Activated CD8-positive, alpha-beta T cell treated with anti-CD3 and anti-CD28 coated beads for 36 hours (primary cell): ENCODE data around the gene HSDL2. TPM values are rescaled to one million over a fixed set of nuclear protein-coding genes. Genes with fewer than 3 reads are reported as not detected.

Experiments used
- ATAC-seq: fragments of 200-7000 bp; cut with Tn5 transposase; one replicate; pipeline ENCODE4 v1.10.0; 2021; ENCODE audit warnings: mild to moderate bottlenecking, moderate library complexity
- CTCF ChIA-PET: fragments of 350-600 bp; sonication (Branson Sonifier 250); formaldehyde crosslinking; loops from one replicate; lab custom pipeline; 2021; ENCODE audit warnings: antibody characterized with exemption; lab: Charles Lee
- POLR2A ChIA-PET: fragments of 350-600 bp; sonication (Branson Sonifier 250); formaldehyde crosslinking; loops from one replicate; lab custom pipeline; 2021; ENCODE audit warnings: antibody characterized with exemption; lab: Charles Lee
- DNase-seq: peaks from one replicate; pipeline ENCODE4 v3.0.0-alpha.2; 2020
- H3K27ac Mint-ChIP-seq: one replicate; pipeline ENCODE4 v1.8.0; 2021; ENCODE audit warnings: mild to moderate bottlenecking, mixed read lengths
- H3K27me3 Mint-ChIP-seq: one replicate; pipeline ENCODE4 v1.8.0; 2021; ENCODE audit warnings: mixed read lengths
- H3K36me3 Mint-ChIP-seq: one replicate; pipeline ENCODE4 v1.8.0; 2021; ENCODE audit warnings: low read depth, mixed read lengths
- H3K4me1 Mint-ChIP-seq: one replicate; pipeline ENCODE4 v1.8.0; 2021; ENCODE audit warnings: low read depth, mixed read lengths
- H3K4me3 Mint-ChIP-seq: one replicate; pipeline ENCODE4 v1.8.0; 2021; ENCODE audit warnings: mild to moderate bottlenecking, moderate library complexity, mixed read lengths
- H3K9me3 Mint-ChIP-seq: one replicate; pipeline ENCODE4 v1.8.0; 2021; ENCODE audit warnings: mixed read lengths
- CTCF ChIP-seq: fragments of 200-600 bp; IDR thresholded peaks from one replicate; pipeline ENCODE4 v1.8.0; 2022; ENCODE audit warnings: antibody characterized with exemption, mild to moderate bottlenecking
- intact Hi-C: fragments of 100-400 bp; cut with micrococcal nuclease; formaldehyde crosslinking; loops from one replicate; pipeline ENCODE4 v1.10.0; 2022
- total RNA-seq, 2 experiments: library from RNA; stranded (reverse); gene quantifications; one replicate each; pipeline ENCODE4 v1.2.3, GENCODE V29; 2021

Gene HSDL2
- total RNA-seq, 2 experiments from 2014 or later: 24.5 to 25.3 TPM

- DNase-seq: no peak
- POLR2A ChIA-PET: no interaction called here
- no peaks in the 10 kb centered on the region for H3K27me3 Mint-ChIP-seq
- no peak overlapping the region for H3K27ac Mint-ChIP-seq
- no peaks in the 10 kb centered on the region for H3K4me1 Mint-ChIP-seq
- no peak for TF ChIP-seq CTCF
- CTCF ChIA-PET: no interaction called here
- no peak overlapping the region for H3K4me3 Mint-ChIP-seq
- H3K36me3 Mint-ChIP-seq: peaks cover 16% of the 10 kb centered on the region
- intact Hi-C loops: no loop called here
- ATAC-seq: no peak
- peaks cover 12% of the 10 kb centered on the region for H3K9me3 Mint-ChIP-seq
Measured at GRCh38 chr9:112401175-112401815, 21.4 kb downstream of the HSDL2 start.

- Mint-ChIP-seq H3K27ac (no peak overlapping the region), H3K4me3 (no peak overlapping the region), H3K9me3 (peaks cover 2% of the 10 kb centered on the region), H3K27me3 (no peaks in the 10 kb centered on the region), H3K36me3 (peaks cover 13% of the 10 kb centered on the region), H3K4me1 (no peaks in the 10 kb centered on the region)
- DNase-seq: no peak
- ChIA-PET CTCF (no interaction called here), POLR2A (interaction anchor here (1.0 kb wide), 1 partner anchor 14 kb away, joined by 3 read pairs; no protein-coding TSS in a partner anchor)
- ATAC-seq: no peak
- TF ChIP-seq CTCF: no peak
- intact Hi-C loops: no loop called here
Measured at GRCh38 chr9:112403614-112404201, 23.8 kb downstream of the HSDL2 start.

- DNase-seq (no peak), ATAC-seq (no peak)
- peaks cover 13% of the 10 kb centered on the region for H3K36me3 Mint-ChIP-seq
- POLR2A ChIA-PET: no interaction called here
- no peaks in the 10 kb centered on the region for H3K9me3 Mint-ChIP-seq
- intact Hi-C loops: no loop called here
- H3K4me3 Mint-ChIP-seq: no peak overlapping the region
- CTCF ChIA-PET: no interaction called here
- no peak overlapping the region for H3K27ac Mint-ChIP-seq
- no peaks in the 10 kb centered on the region for H3K4me1 Mint-ChIP-seq
- no peaks in the 10 kb centered on the region for H3K27me3 Mint-ChIP-seq
- no peak for TF ChIP-seq CTCF
Measured at GRCh38 chr9:112404508-112404932, 24.6 kb downstream of the HSDL2 start.

GRCh38 chr9:112408275-112408674 lies 28.4 kb downstream of the HSDL2 start:
- ATAC-seq: no peak
- H3K4me3 Mint-ChIP-seq: no peak overlapping the region
- CTCF ChIA-PET: no interaction called here

More at GRCh38 chr9:112408275-112408674, 28.4 kb downstream of the HSDL2 start:
- no peaks in the 10 kb centered on the region for H3K4me1 Mint-ChIP-seq
- H3K36me3 Mint-ChIP-seq: peaks cover 13% of the 10 kb centered on the region
- POLR2A ChIA-PET: no interaction called here
- DNase-seq: no peak
- intact Hi-C loops: no loop called here
- H3K27ac Mint-ChIP-seq: no peak overlapping the region
- H3K9me3 Mint-ChIP-seq: no peaks in the 10 kb centered on the region
- H3K27me3 Mint-ChIP-seq: no peaks in the 10 kb centered on the region
- no peak for TF ChIP-seq CTCF
